GM18502 (cell line): ENCODE results near the gene PBX4.

Experiments
- ATAC-seq: cut with Tn5 transposase; IDR thresholded peaks from one replicate; pipeline ENCODE4 v1.9.1; 2021; ENCODE audit warnings: mild to moderate bottlenecking; ENCODE audit not compliant: unreplicated experiment, poor library complexity

The PBX4 gene

GRCh38 chr19:19561946-19562664, 56.4 kb downstream of the PBX4 start:
- ATAC-seq: no peak

GRCh38 chr19:19559931-19560330, 58.6 kb downstream of the PBX4 start:
- ATAC-seq: no peak

- no peak for ATAC-seq
Observed at GRCh38 chr19:19558636-19559035, 59.9 kb downstream of the PBX4 start.

GRCh38 chr19:19558055-19558454, 60.4 kb downstream of the PBX4 start:
- no peak for ATAC-seq

GRCh38 chr19:19554074-19555023, 64.1 kb downstream of the PBX4 start:
- no peak for ATAC-seq

- ATAC-seq: no peak
Observed at GRCh38 chr19:19553670-19554069, 64.8 kb downstream of the PBX4 start.

- ATAC-seq: no peak
Observed at GRCh38 chr19:19552798-19553197, 65.7 kb downstream of the PBX4 start.

- no peak for ATAC-seq
Observed at GRCh38 chr19:19551853-19552192, 66.7 kb downstream of the PBX4 start.

GRCh38 chr19:19550972-19551852, 67.3 kb downstream of the PBX4 start:
- no peak for ATAC-seq

GRCh38 chr19:19550485-19550929, 68.0 kb downstream of the PBX4 start:
- no peak for ATAC-seq

GRCh38 chr19:19549804-19550464, 68.6 kb downstream of the PBX4 start:
- no peak for ATAC-seq

GRCh38 chr19:19548915-19549759, 69.3 kb downstream of the PBX4 start:
- no peak for ATAC-seq

- ATAC-seq: no peak
Observed at GRCh38 chr19:19547674-19548336, 70.7 kb downstream of the PBX4 start.

- ATAC-seq: no peak
Observed at GRCh38 chr19:19546751-19547162, 71.7 kb downstream of the PBX4 start.

GRCh38 chr19:19545707-19546106, 72.8 kb downstream of the PBX4 start:
- ATAC-seq: no peak

GRCh38 chr19:19544954-19545591, 73.4 kb downstream of the PBX4 start:
- no peak for ATAC-seq

- no peak for ATAC-seq
Observed at GRCh38 chr19:19544257-19544953, 74.1 kb downstream of the PBX4 start.

- ATAC-seq: no peak
Observed at GRCh38 chr19:19543640-19544039, 74.8 kb downstream of the PBX4 start.
